ENCODE results near the gene TNIP2.
"Not testable (repeated sequence)": the region's sequence is repeated elsewhere in the genome, so short reads cannot be mapped to it uniquely, and the experiment has no call there.

TNIP2 gene

GRCh38 chr4:2793586-2794485 lies 37.7 kb upstream of the TNIP2 start:
- peak; percentile 28 for DNase-seq

GRCh38 chr4:2792711-2793585 lies 36.8 kb upstream of the TNIP2 start, which contains the start of gene SH3BP2:
TSS of gene SH3BP2 (plus strand) at chr4:2793085. CDS start at chr4:2820618, 27,533 bp downstream.
- peak; percentile 74 for DNase-seq

- no peak for DNase-seq
Observed at GRCh38 chr4:2792396-2792710, 36.2 kb upstream of the TNIP2 start.

DNA sequence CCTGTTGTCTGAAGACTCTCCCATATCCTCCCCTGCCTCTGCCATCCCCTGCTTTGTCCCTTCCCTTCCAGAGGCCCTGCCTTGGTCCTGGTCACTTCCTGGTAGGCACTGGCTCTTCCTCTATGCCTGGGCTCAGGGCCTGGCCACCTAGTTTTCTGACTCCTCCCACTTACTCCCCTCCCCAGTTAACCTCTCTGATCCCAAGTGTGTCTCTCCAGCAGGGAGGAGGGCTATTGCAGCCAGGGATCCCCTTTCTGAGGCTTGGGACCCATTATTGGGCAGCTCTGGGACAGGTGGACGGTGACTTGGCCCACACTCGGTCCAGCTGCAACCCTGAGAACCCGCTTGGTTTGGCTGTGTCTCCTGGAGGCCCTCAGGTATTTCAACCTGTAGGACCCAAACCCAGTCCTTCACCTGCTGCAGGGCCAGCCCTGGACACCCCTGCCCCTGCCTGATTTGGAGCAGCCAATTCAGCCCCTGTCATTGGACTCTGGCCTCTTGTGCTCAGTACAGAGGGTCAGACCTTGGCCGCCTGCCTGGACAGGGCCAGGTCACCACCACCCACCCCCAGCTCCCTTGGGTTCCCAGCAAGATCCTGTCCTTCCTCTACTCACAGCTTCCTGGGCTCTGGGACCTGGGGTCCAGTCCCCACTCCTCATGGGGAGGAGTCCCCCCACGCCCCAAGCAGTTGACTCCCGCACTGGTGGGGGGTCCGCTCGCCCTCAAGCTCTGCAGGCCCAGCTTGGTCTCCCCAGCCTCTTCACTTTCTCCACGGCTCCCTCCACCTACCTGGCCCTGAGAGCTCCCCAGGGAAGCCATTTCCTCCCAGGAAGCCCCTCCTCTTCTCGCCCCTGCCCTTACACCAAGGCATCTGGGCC lies 35.6 kb upstream of the TNIP2 start:
- DNase-seq = no peak

DNA sequence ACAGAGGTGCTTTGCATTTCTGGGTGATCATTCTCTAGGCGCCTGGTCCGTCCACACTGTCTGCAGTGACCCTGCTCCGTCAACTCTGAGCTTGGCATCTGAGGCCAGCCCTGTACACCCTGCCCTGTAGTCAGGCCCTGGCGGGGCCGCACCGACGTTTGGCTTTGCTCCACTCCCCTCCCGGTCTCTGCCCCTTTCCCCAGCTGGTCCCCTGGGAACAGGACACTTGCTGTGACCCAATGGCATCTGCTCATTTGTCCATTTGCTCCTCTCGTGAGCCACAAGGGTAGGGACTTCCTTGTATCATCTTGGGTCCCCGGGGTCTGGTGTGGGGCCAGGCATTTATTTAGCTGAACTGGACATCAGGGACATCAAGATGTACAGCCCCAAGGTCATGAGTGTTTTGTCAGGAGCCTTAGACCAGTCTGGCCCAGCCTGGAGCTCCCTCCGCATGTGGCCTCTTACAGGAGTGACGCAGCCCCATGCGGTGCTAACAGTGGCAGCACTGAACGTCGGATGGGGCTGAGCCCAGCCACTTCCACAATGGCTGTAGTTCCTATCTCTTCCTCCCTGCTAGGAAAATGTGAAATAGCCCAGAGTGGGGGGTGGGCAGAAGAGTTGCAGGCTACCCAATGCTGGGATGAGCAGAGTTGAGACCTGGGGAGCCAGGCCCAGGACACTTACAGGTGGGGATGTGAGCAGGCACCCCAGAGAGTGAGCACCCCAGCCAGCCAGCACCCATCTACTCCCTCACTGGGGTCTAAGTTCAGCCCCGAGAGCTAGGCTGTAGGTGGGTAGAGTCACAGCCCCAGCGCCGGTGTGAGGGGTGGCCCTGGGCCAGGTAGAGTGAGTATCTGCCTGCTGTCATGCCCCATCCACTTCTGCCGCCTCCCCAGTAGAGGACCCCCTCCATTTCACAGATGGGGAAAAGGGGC lies 34.7 kb upstream of the TNIP2 start:
- no peak for DNase-seq

- no peak for DNase-seq
Observed at GRCh38 chr4:2789793-2790582, 33.9 kb upstream of the TNIP2 start.

GRCh38 chr4:2789351-2789750 lies 33.2 kb upstream of the TNIP2 start:
- no peak for DNase-seq

- no peak for DNase-seq
Observed at GRCh38 chr4:2788532-2789103, 32.5 kb upstream of the TNIP2 start.

DNA sequence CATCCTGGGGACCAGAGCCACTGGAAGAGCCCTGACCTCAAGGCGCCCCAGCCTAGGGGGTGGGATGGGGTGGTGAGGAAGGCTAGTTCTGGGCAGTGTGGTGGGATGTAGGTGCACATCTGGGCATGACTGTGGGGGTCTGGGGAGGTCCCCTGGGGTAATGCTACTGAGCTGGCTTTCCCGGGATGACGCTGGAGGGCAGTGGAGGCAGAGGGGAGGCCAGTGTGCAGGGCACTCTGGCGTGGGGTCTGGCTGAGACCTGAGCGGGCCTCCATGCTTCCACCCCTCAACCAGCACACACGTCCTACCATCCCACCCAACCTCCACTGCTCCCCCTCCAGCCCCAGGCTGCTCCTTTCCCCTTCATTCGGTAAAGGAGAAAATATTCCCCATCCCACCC lies 32.0 kb upstream of the TNIP2 start:
- no peak for DNase-seq

DNA sequence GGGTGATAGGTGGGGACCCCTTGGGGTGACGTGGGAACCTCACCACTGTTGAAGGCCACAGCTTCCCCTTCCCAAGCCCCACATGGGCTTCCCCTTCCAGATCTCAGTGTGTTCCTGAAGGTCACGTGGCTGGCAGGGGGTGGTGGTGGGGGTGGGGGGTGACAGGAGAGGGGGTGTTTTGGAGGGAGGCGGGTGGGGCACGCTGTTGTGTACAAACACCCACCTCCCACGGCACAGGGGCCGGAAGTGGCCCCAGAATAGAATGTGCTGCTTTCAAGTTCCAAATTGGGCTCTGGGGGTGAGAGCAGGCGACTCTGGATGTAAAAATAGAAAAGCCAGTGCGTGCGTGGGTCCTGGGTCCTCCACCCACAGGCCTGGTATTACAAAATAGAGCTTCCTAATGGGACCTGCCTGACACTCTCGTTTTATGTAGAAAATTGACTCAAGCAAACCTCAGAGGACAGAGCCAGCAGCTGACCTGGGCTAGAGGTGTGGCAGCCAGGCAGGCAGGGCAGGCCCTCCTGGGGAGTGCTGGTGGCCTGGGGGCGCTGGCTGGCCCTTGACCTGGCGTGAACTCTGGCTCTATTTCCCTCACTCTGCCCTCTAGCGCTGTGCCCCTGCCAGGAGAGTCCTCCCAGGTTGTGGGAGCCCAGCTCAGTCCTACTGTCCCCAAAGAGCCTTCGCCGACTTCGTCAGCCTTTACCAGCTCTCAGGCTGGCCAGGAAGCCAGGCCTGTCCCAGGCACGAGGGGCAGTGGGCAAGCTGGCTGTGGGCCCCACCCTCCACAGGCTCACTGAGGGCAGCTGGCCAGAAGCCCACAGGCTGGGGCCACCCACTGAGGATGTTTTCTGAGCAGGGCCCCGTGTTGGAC lies 31.3 kb upstream of the TNIP2 start:
- peak; percentile 19 for DNase-seq

DNA sequence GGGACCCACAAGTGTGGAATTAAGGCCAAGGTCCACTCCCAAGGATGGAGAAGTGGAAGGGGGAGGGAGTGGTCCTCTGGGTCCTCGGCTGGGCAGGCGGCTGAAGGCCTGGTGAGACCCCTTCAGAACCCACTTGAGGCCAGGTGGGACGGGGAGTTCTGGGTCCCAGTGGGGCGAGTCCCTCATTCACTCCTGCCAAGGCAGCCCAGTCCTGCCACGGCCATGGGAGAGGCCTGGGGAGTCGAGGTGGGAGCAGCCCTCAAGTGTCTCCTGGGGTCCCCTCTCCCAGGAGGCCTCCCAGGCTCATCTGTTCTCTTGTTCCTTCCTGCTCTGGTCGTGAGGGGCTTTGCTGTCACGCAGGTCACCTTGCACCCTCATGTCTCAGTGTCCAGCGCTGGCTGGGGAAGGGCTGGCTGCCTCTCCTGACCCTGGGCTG lies 30.7 kb upstream of the TNIP2 start:
- DNase-seq = no peak

GRCh38 chr4:2786152-2786671 lies 30.1 kb upstream of the TNIP2 start:
- DNase-seq = no peak

DNA sequence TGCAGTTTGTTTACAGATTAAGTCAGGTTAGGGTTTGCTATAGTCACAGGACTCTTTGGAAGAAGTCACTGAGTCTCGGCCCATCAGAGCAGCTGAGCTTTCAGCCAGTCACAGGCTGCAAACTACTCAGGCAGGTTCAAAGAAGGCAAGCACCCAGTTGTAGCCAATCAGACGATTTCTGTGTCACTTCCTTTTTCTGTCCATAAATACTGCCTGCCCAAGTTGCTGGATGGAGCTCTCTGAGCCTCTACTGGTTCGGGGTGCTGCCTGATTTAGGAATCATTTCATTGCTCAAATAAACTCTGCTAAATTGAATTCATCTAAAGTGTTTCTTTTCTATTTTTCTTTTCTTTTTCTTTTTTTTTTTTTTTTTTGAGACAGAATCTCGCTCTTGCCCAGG lies 29.5 kb upstream of the TNIP2 start:
- DNase-seq = peak; percentile 34

- DNase-seq = no peak
Observed at GRCh38 chr4:2783790-2784189, 27.7 kb upstream of the TNIP2 start.

DNA sequence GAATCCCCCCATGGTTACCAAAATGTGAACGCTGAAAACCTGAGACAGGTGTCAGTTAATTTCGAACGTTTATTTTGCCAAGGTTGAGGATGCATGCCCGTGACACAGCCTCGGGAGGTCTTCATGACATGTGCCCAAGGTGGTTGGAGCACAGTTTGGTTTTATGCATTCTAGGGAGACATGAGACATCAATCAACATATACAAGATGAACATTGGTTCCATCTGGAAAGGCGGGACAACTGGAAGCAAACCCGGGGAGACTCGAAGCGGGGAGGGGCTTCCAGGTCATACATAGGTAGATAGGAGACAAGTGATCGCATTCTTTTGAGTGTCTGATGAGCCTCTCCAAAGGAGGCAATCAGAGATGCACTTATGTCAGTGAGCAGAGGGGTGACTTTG lies 25.8 kb upstream of the TNIP2 start:
- DNase-seq = no peak

- DNase-seq = not testable (repeated sequence)
Observed at GRCh38 chr4:2780643-2781042, 24.5 kb upstream of the TNIP2 start.

- no peak for DNase-seq
Observed at GRCh38 chr4:2771264-2771663, 15.1 kb upstream of the TNIP2 start.

- DNase-seq = no peak
Observed at GRCh38 chr4:2768921-2769336, 12.8 kb upstream of the TNIP2 start.

DNA sequence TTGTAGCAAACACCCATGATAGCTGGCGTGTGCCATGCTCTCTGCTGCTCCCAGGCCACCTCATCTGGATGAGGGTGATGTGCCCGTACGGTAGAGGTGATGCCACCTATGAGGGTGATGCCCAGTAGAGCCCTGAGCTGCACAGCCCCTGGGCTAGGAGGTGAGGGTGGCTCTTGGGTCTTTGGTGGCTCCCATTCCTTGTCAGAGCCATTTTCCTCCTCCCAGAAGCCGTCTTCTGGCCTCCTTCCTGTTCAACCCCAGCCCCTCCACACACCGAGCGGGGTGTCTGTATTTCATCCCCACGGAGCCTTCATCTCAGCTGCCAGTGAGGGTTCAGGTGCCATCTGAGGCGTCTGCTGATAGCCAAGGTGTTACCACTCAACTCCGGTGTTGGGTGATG lies 12.0 kb upstream of the TNIP2 start:
- DNase-seq = no peak
